ENCODE measurements around the gene UGT1A1.

GRCh38 chr2:233794128-233794658 is 34.1 kb downstream of the UGT1A1 start:
- no peak for TF ChIP-seq YY1 (IDR thresholded peaks at IDR 0.05; ENCODE audit: extremely low read depth, insufficient replicate concordance, low read depth, low read length)
- TF ChIP-seq CTCF (IDR thresholded peaks at IDR 0.05 in 2 of 3, conservative IDR thresholded peaks at IDR 0.05 in 1 of 3; ENCODE audit: borderline replicate concordance in 1 of 3, insufficient read depth in 1 of 3, low read depth in 2 of 3, low read length in 2 of 3): no peak
- no peak for TF ChIP-seq POLR2AphosphoS5 (IDR thresholded peaks at IDR 0.05; ENCODE audit: low read depth, low read length)
- TF ChIP-seq EZH2 (IDR thresholded peaks at IDR 0.05): no peak
- no peak for TF ChIP-seq RAD21 (IDR thresholded peaks at IDR 0.05; ENCODE audit: low read depth)
- no peak for TF ChIP-seq SIN3A (IDR thresholded peaks at IDR 0.05; ENCODE audit: low read depth)
